Raji (cell line): ENCODE data around the gene PEX7.

Source experiments
- POLR2A ChIP-seq: IDR thresholded peaks from 2 replicates; pipeline ENCODE4 v1.6.1; 2011; ENCODE audit warnings: low read depth, low read length, control low read depth; ENCODE audit not compliant: insufficient read depth

PEX7 gene

DNA sequence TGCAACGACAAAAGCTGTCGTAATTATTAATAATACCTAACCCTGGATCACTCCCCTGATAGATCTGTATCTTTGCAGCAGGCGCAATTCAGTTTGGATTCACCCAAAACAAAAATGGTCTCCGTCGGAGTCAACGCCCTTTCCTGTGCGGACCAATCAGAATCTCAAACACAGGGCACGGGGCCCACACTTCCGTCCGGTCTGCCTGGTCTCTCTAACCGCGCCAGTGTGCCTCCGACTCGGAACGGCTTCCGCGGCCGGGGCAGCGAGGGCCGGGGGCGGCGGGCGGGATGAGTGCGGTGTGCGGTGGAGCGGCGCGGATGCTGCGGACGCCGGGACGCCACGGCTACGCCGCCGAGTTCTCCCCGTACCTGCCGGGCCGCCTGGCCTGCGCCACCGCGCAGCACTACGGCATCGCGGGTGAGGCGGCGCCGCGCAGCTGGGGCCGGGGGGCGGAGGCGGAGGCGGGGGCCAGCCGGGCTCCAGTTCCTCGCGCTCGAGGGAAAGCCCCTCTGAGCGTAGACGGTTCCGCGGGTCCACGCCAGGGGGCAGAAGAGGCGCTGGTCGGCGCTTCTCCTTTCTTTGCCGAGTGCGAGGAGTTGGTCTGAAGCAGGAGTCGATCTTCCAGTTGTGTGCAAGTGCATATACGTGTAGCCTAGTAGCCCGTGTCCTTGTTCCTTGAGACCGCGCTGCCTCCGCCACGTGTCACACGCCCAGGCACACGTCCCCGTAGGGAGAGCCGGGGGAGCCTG is at the start of gene PEX7:
Gene PEX7 (plus strand): TSS at position 217 of the 752 bp plus-strand sequence. CDS start 74 bp downstream, at position 291.
- TF ChIP-seq POLR2A: peak; percentile 71

- TF ChIP-seq POLR2A: no peak
Observed at GRCh38 chr6:136772685-136773472, 49.5 kb upstream of the PEX7 start.

DNA sequence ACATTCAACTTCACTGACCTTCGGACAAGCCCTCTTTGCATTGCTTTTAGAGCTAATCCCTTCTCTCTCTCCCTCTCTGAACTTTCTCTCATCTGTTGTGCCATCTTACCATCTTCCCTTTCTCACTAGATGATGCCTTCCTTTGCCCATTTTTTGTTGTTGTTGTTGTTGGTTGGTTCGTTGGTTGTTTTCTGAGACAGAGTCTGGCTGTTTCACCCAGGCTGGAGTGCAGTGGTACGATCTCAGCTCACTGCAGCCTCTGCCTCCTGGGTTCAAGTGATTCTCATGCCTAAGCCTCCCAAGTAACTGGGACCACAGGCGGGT is 49.0 kb upstream of the PEX7 start:
- no peak for TF ChIP-seq POLR2A

GRCh38 chr6:136774228-136775041 is 48.0 kb upstream of the PEX7 start:
- TF ChIP-seq POLR2A: no peak

GRCh38 chr6:136775081-136775480 is 47.3 kb upstream of the PEX7 start:
- no peak for TF ChIP-seq POLR2A

GRCh38 chr6:136775548-136775947 is 46.8 kb upstream of the PEX7 start:
- TF ChIP-seq POLR2A: no peak

- TF ChIP-seq POLR2A: no peak
Observed at GRCh38 chr6:136777651-136778050, 44.7 kb upstream of the PEX7 start.

GRCh38 chr6:136779682-136780081 is 42.7 kb upstream of the PEX7 start:
- TF ChIP-seq POLR2A: no peak

DNA sequence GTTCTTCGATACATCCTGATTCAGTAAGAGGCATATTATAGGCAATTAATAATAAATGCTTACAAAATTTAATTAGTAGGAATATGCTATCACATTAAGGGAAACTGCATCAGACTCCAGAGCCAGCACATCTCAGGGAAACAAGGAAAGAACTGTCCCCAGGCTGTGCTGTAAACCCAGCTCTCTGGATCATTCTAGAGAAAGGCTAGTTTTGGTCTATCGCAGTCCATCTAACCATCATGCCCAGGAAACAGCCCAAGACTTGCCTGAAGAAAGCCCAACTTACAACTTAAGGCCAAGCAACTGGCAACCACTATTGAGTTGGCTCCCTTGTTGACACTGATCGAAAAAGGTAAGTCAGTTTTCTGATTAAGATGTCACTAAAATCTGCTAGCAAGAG is 41.4 kb upstream of the PEX7 start:
- TF ChIP-seq POLR2A: no peak

DNA sequence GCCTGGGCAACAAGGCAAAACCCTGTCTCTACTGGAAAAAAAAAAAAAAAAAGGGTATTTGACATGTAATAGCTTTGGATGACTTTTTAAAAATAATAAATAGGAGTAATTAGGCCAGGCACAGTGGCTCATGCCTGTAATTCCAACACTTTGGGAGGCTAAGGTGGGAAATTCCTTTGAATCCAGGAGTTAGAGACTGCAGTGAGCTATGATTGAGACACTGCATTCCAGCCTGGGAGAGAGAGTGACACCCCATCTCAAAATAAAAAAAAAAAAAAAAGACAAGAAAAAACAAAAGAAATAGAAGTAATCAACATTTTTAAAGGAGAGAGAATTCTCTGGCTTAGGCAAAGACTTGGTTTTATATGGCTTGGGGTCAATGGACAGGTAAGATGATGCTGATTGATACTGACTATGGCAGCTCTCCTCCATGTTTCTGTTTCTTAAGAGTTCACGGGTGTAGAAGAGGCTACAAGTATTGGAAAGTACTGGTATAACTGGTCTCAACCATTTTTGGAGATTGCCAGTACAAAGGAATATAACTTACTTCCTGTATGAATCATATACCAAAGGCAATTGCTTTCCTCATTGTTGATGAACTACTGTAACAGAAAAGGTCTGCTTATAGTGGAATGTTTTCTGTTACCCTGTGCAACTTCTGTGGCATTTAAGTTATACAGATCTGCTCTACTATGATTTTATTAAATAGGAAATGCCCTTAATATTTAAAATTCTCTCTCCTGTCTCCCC is 40.2 kb upstream of the PEX7 start:
- no peak for TF ChIP-seq POLR2A

GRCh38 chr6:136783021-136783420 is 39.4 kb upstream of the PEX7 start:
- TF ChIP-seq POLR2A: no peak

DNA sequence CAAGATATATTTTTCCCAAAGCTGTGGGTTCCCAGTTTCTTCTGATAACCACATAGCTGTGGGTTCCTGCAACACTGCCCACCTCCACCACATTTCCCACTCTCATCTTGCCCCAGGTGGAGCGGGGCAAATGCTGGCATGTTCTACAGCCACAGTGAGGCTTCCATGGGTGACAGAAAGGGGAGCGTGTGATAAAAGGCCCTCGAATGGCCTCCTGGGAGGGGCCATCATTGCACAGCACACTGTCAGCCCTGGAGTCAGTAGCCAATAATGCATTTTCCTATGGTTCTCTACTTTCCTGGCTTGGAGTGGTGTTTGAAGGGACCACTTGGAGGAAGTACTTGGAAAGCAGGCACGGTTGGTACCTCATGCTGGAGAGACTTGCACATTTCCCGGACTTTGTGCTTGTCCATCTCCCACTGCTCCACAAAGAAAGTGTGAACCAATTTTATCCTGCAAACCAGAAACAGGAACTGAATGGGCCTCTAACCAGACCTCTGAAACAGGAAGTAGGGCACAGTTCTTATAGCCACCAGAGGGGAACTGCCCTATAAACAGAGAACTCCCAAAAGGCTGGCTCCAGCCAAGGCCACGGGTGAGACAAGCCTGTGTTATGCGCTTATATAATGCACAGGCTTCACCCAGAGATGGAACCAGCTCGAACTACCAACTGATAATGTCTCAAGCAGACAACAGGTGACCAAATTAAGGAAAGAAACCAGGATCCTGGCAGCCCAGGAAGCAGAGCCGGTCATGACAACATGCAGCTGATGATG is 38.7 kb upstream of the PEX7 start:
- TF ChIP-seq POLR2A: no peak; the same call in 1 of the 2 replicates

- TF ChIP-seq POLR2A: no peak
Observed at GRCh38 chr6:136784271-136784664, 38.1 kb upstream of the PEX7 start.
